Mammary epithelial cell (primary cell): Measurements from ENCODE around the gene C16orf95.

Experiments
- EZH2 ChIP-seq: IDR thresholded peaks from 2 replicates; pipeline ENCODE4 v1.6.1; 2012; ENCODE audit warnings: low read length, inconsistent platforms, borderline replicate concordance
- TF ChIP-seq, protein P1 (sequence below), 2 donors: IDR thresholded peaks in 1 of 2; conservative IDR thresholded peaks in 1 of 2; 2 replicates each; pipeline ENCODE4 v1.5.1; 2011 to 2012; ENCODE audit warnings: inconsistent platforms in 2 of 2, low read length in 2 of 2, mild to moderate bottlenecking in 2 of 2, control low read depth in 1 of 2, low read depth in 1 of 2; ENCODE audit not compliant: insufficient read depth in 1 of 2; ENCODE audit errors: extremely low read depth in 1 of 2

DNA sequence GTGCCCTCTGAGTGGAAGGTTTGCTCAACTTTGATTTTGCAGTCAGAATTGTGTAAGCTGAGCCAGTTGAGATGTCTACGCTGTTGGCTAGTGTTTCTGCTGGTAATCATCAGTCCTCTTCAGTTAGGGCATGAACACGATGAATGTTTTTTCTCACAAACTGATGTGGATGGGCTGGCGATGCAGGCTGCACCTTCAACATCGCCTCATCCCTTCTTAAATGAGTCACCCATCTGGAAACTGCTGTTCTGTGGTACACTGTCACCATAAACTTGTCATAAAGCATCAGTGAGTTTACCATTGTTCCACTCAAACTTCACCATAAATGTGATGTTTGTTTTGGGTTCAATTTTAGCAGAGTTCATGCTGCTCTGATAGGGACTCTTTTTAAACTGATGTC is 8.4 kb downstream of the C16orf95 start:
- TF ChIP-seq, protein P1, sequence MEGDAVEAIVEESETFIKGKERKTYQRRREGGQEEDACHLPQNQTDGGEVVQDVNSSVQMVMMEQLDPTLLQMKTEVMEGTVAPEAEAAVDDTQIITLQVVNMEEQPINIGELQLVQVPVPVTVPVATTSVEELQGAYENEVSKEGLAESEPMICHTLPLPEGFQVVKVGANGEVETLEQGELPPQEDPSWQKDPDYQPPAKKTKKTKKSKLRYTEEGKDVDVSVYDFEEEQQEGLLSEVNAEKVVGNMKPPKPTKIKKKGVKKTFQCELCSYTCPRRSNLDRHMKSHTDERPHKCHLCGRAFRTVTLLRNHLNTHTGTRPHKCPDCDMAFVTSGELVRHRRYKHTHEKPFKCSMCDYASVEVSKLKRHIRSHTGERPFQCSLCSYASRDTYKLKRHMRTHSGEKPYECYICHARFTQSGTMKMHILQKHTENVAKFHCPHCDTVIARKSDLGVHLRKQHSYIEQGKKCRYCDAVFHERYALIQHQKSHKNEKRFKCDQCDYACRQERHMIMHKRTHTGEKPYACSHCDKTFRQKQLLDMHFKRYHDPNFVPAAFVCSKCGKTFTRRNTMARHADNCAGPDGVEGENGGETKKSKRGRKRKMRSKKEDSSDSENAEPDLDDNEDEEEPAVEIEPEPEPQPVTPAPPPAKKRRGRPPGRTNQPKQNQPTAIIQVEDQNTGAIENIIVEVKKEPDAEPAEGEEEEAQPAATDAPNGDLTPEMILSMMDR (conservative IDR thresholded peaks at IDR 0.05 in 1 of 2, IDR thresholded peaks at IDR 0.05 in 1 of 2; ENCODE audit: extremely low read depth in 1 of 2, insufficient read depth in 1 of 2, low read depth in 1 of 2, low read length in 2 of 2), result no peak
- no peak for TF ChIP-seq EZH2
